H1 (cell line): ENCODE measurements around the gene PBX3.

Experiments
- CBX8 ChIP-seq: fragments of 300-800, 300-1000 bp; sonication (generic); IDR thresholded peaks from 2 replicates; pipeline ENCODE4 v1.7.1; 2016; ENCODE audit warnings: low read depth, low read length, borderline replicate concordance
- CEBPB ChIP-seq: IDR thresholded peaks from 2 replicates; pipeline ENCODE4 v1.6.1; 2012; ENCODE audit warnings: low read depth, low read length
- EGR1 ChIP-seq: IDR thresholded peaks from 2 replicates; pipeline ENCODE4 v1.6.1; 2011; ENCODE audit warnings: low read depth, low read length, borderline replicate concordance
- EZH2 ChIP-seq: fragments of 200-600 bp; sonication (generic); IDR thresholded peaks from 2 replicates; pipeline ENCODE4 v1.7.1; 2012; ENCODE audit warnings: low read depth, mild to moderate bottlenecking, moderate library complexity, low read length, inconsistent platforms; ENCODE audit not compliant: severe bottlenecking
- GABPA ChIP-seq: IDR thresholded peaks from 2 replicates; pipeline ENCODE4 v1.6.1; 2011; ENCODE audit warnings: mild to moderate bottlenecking, low read length, moderate library complexity, borderline replicate concordance; ENCODE audit not compliant: insufficient read depth
- HDAC6 ChIP-seq: IDR thresholded peaks from one replicate; pipeline ENCODE4 v1.7.1; 2012; ENCODE audit warnings: low read depth, mild to moderate bottlenecking, inconsistent platforms, low read length, moderate library complexity
- RFX5 ChIP-seq: IDR thresholded peaks from 2 replicates; pipeline ENCODE4 v1.6.1; 2011; ENCODE audit warnings: low read depth, low read length, improper control_type of control experiment, borderline replicate concordance
- RXRA ChIP-seq: IDR thresholded peaks from 2 replicates; pipeline ENCODE4 v1.6.1; 2011; ENCODE audit warnings: low read depth, mild to moderate bottlenecking, low read length, moderate library complexity; ENCODE audit not compliant: insufficient read depth
- SAP30 ChIP-seq: fragments of 300-600 bp; sonication (generic); IDR thresholded peaks from 2 replicates; pipeline ENCODE4 v1.7.1; 2012; ENCODE audit warnings: low read length, moderate library complexity, mild to moderate bottlenecking, inconsistent platforms; ENCODE audit not compliant: insufficient read depth, insufficient replicate concordance
- SIN3A ChIP-seq, 2 experiments: IDR thresholded peaks in 1 of 2; conservative IDR thresholded peaks in 1 of 2; 2 replicates each; pipeline ENCODE4 v1.6.1; 2011 to 2012; ENCODE audit warnings: low read length in 2 of 2, improper control_type of control experiment in 1 of 2, low read depth in 1 of 2, mild to moderate bottlenecking in 1 of 2
- SRF ChIP-seq: IDR thresholded peaks from 2 replicates; pipeline ENCODE4 v1.6.1; 2011; ENCODE audit warnings: mild to moderate bottlenecking, low read depth, low read length, moderate library complexity
- TF ChIP-seq, protein P1 (sequence below), 3 experiments: IDR thresholded peaks; 1 replicate in 2 of 3; 2 replicates in 1 of 3; pipeline versions ENCODE4 v1.5.1 to v1.6.1; 2011; ENCODE audit warnings: low read length in 3 of 3, mild to moderate bottlenecking in 3 of 3, inconsistent platforms in 2 of 3, low read depth in 1 of 3, moderate library complexity in 1 of 3; ENCODE audit not compliant: insufficient read depth in 1 of 3; ENCODE audit errors: control extremely low read depth in 1 of 3

DNA sequence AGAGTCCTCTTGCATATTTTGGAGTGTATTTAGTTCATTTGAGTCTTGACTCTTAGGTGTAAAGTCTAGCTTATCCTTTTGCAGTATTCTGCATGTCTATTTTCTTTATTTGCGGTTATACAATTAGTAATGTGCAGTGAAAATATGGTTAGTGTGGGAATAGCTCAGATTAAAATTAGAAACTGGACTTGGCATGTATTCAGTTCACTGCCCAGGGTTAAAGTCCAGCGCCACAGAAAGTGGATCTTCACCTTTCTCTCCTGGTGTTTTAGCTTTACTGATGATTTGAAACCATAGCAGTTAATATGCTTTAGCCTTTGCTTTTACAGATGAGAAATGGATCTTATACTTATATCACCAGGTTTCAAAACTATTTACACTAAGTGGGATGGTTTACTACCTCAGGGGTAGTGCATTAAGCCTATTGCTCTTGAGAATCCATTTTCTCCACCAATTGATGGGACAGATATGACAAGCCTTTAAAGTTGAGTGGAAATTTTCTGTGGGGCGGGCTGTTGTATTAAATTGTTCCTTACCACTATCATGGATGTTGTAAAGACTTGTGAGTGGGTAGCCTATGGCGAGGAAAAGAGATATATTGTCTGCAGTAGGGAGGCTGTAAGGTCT lies 48.9 kb downstream of the PBX3 start:
- TF ChIP-seq RFX5 (no peak), SRF (no peak), SIN3A (conservative IDR thresholded peaks at IDR 0.05 in 1 of 2, IDR thresholded peaks at IDR 0.05 in 1 of 2; ENCODE audit: low read depth in 1 of 2, low read length in 2 of 2) (no peak), EZH2 (no peak), SAP30 (no peak), CBX8 (no peak), CEBPB (no peak), HDAC6 (no peak), GABPA (no peak), RXRA (no peak), EGR1 (no peak)
- TF ChIP-seq, protein P1, sequence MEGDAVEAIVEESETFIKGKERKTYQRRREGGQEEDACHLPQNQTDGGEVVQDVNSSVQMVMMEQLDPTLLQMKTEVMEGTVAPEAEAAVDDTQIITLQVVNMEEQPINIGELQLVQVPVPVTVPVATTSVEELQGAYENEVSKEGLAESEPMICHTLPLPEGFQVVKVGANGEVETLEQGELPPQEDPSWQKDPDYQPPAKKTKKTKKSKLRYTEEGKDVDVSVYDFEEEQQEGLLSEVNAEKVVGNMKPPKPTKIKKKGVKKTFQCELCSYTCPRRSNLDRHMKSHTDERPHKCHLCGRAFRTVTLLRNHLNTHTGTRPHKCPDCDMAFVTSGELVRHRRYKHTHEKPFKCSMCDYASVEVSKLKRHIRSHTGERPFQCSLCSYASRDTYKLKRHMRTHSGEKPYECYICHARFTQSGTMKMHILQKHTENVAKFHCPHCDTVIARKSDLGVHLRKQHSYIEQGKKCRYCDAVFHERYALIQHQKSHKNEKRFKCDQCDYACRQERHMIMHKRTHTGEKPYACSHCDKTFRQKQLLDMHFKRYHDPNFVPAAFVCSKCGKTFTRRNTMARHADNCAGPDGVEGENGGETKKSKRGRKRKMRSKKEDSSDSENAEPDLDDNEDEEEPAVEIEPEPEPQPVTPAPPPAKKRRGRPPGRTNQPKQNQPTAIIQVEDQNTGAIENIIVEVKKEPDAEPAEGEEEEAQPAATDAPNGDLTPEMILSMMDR (IDR thresholded peaks at IDR 0.05; ENCODE audit: control extremely low read depth in 1 of 3, insufficient read depth in 1 of 3, low read depth in 1 of 3, low read length in 3 of 3): no peak
